ENCODE measurements around the gene PRKCA.

PRKCA gene

GRCh38 chr17:66493283-66494019 is 191.0 kb downstream of the PRKCA start:
- DNase-seq: no peak

- DNase-seq: peak in 1 of 2 experiments; percentile 20
Observed at GRCh38 chr17:66494023-66494803, 191.8 kb downstream of the PRKCA start.

GRCh38 chr17:66495035-66495434 is 192.6 kb downstream of the PRKCA start:
- DNase-seq: no peak

- no peak for DNase-seq
Observed at GRCh38 chr17:66496306-66496705, 193.9 kb downstream of the PRKCA start.

- DNase-seq: no peak
Observed at GRCh38 chr17:66498580-66498979, 196.2 kb downstream of the PRKCA start.

GRCh38 chr17:66506641-66507040 is 204.2 kb downstream of the PRKCA start:
- no peak for DNase-seq

GRCh38 chr17:66507103-66507923 is 204.9 kb downstream of the PRKCA start:
- no peak for DNase-seq

- no peak for DNase-seq
Observed at GRCh38 chr17:66507982-66508760, 205.8 kb downstream of the PRKCA start.

- DNase-seq: peak; percentile 58 to 75
Observed at GRCh38 chr17:66508896-66509844, 206.8 kb downstream of the PRKCA start.

GRCh38 chr17:66509926-66510325 is 207.5 kb downstream of the PRKCA start:
- DNase-seq: no peak

- DNase-seq: no peak
Observed at GRCh38 chr17:66511135-66511534, 208.7 kb downstream of the PRKCA start.

- peak in 1 of 2 experiments; percentile 28 for DNase-seq
Observed at GRCh38 chr17:66514227-66514806, 211.9 kb downstream of the PRKCA start.

GRCh38 chr17:66515974-66516373 is 213.6 kb downstream of the PRKCA start:
- no peak for DNase-seq

GRCh38 chr17:66517336-66518009 is 215.1 kb downstream of the PRKCA start:
- no peak for DNase-seq

- no peak for DNase-seq
Observed at GRCh38 chr17:66518108-66518507, 215.7 kb downstream of the PRKCA start.

GRCh38 chr17:66518677-66519076 is 216.3 kb downstream of the PRKCA start:
- no peak for DNase-seq

GRCh38 chr17:66519154-66519553 is 216.7 kb downstream of the PRKCA start:
- no peak for DNase-seq

- no peak for DNase-seq
Observed at GRCh38 chr17:66520999-66521398, 218.6 kb downstream of the PRKCA start.

- DNase-seq: no peak
Observed at GRCh38 chr17:66522591-66523272, 220.3 kb downstream of the PRKCA start.

Measured in activated CD4-positive, alpha-beta T cell treated with anti-CD3 and anti-CD28 coated beads, Interleukin-2, amount 50 U/mL, for 48 hours (primary cell).